Measurements from ENCODE around the gene CCDC190. TPM values are rescaled to one million over a fixed set of nuclear protein-coding genes. Genes with fewer than 3 reads are reported as not detected.

The CCDC190 gene
- total RNA-seq, 1 experiment from 2014 or later, result not detected

GRCh38 chr1:162832470-162832869, 28.5 kb downstream of the CCDC190 start:
- H3K36me3 ChIP-seq (ENCODE audit: control insufficient read depth in 1 of 2, insufficient read depth in 2 of 2, low read length in 2 of 2), result no peaks in the 10 kb centered on the region
- no TSS peak for BruUV-seq (replicated peaks)
- H3K79me2 ChIP-seq (ENCODE audit: insufficient read depth, low read length), result no peaks in the 10 kb centered on the region
- H3K4me1 ChIP-seq (ENCODE audit: control insufficient read depth in 1 of 2, insufficient read depth in 2 of 2, low read length in 2 of 2), result no peaks in the 10 kb centered on the region
- no peak overlapping the region for H2AFZ ChIP-seq (ENCODE audit: low read depth, low read length, poor library complexity, severe bottlenecking)
- no peak for ATAC-seq
- POLR2A ChIA-PET, result no interaction called here
- TF ChIP-seq ZBTB33 (IDR thresholded peaks at IDR 0.05; ENCODE audit: extremely low read depth, insufficient replicate concordance, low read length) (no peak), JUND (IDR thresholded peaks at IDR 0.05) (no peak), YY1 (IDR thresholded peaks at IDR 0.05; ENCODE audit: extremely low read depth, insufficient replicate concordance, low read depth, low read length) (no peak), EZH2phosphoT487 (IDR thresholded peaks at IDR 0.05; ENCODE audit: borderline replicate concordance) (no peak), ATF3 (IDR thresholded peaks at IDR 0.05) (no peak), CEBPB (IDR thresholded peaks at IDR 0.05; ENCODE audit: low read depth) (no peak)
- no peaks in the 10 kb centered on the region for H3K9me2 ChIP-seq (ENCODE audit: insufficient read depth)
- CTCF ChIA-PET, result no interaction called here
- no peaks in the 10 kb centered on the region for H4K20me1 ChIP-seq (ENCODE audit: insufficient read depth)
- no peak overlapping the region for H3K4me2 ChIP-seq (ENCODE audit: low read length)
- no peak overlapping the region for H3K9ac ChIP-seq (ENCODE audit: low read length)
- no peak overlapping the region for H3K4me3 ChIP-seq (replicated peaks in 1 of 2; ENCODE audit: low read depth in 1 of 2, low read length in 2 of 2)
- no peak overlapping the region for H3K27ac ChIP-seq (ENCODE audit: low read depth, low read length)
- RAD21 ChIA-PET (ENCODE audit: low non-redundant PET in 1 of 2, low total read pairs in 2 of 2, uncharacterized antibody in 2 of 2, unreplicated experiment in 2 of 2), result no interaction called here
- DNase-seq (ENCODE audit: low read depth, low spot score), result no peak
- no peaks in the 10 kb centered on the region for H3K27me3 ChIP-seq (ENCODE audit: insufficient read depth, low read length)
- intact Hi-C loops (cut with micrococcal nuclease), result no loop called here
- no peaks in the 10 kb centered on the region for H3K9me3 ChIP-seq (ENCODE audit: control insufficient read depth in 1 of 2, insufficient read depth in 1 of 2, low read depth in 1 of 2, low read length in 2 of 2)

- ChIA-PET RAD21 (ENCODE audit: low non-redundant PET in 1 of 2, low total read pairs in 2 of 2, uncharacterized antibody in 2 of 2, unreplicated experiment in 2 of 2) (no interaction called here), POLR2A (no interaction called here), CTCF (no interaction called here)
- Histone ChIP-seq H3K4me3 (replicated peaks in 1 of 2; ENCODE audit: low read depth in 1 of 2, low read length in 2 of 2) (no peak overlapping the region), H3K4me1 (ENCODE audit: control insufficient read depth in 1 of 2, insufficient read depth in 2 of 2, low read length in 2 of 2) (no peaks in the 10 kb centered on the region), H3K79me2 (ENCODE audit: insufficient read depth, low read length) (no peaks in the 10 kb centered on the region), H3K9me3 (ENCODE audit: control insufficient read depth in 1 of 2, insufficient read depth in 1 of 2, low read depth in 1 of 2, low read length in 2 of 2) (no peaks in the 10 kb centered on the region), H3K9ac (ENCODE audit: low read length) (no peak overlapping the region), H3K27ac (ENCODE audit: low read depth, low read length) (no peak overlapping the region), H3K36me3 (ENCODE audit: control insufficient read depth in 1 of 2, insufficient read depth in 2 of 2, low read length in 2 of 2) (no peaks in the 10 kb centered on the region), H3K4me2 (ENCODE audit: low read length) (no peak overlapping the region), H3K27me3 (ENCODE audit: insufficient read depth, low read length) (no peaks in the 10 kb centered on the region), H2AFZ (ENCODE audit: low read depth, low read length, poor library complexity, severe bottlenecking) (no peak overlapping the region), H4K20me1 (ENCODE audit: insufficient read depth) (no peaks in the 10 kb centered on the region), H3K9me2 (ENCODE audit: insufficient read depth) (no peaks in the 10 kb centered on the region)
- TF ChIP-seq YY1 (IDR thresholded peaks at IDR 0.05; ENCODE audit: extremely low read depth, insufficient replicate concordance, low read depth, low read length) (no peak), ZBTB33 (IDR thresholded peaks at IDR 0.05; ENCODE audit: extremely low read depth, insufficient replicate concordance, low read length) (no peak), RAD21 (IDR thresholded peaks at IDR 0.05; ENCODE audit: low read depth) (no peak), CBX3 (IDR thresholded peaks at IDR 0.05; ENCODE audit: low read depth) (no peak), ATF3 (IDR thresholded peaks at IDR 0.05) (no peak), MAX (IDR thresholded peaks at IDR 0.05) (no peak), ZFX (IDR thresholded peaks at IDR 0.05) (no peak), ZNF274 (IDR thresholded peaks at IDR 0.05; ENCODE audit: low read depth, low read length) (no peak), EZH2phosphoT487 (IDR thresholded peaks at IDR 0.05; ENCODE audit: borderline replicate concordance) (no peak), SIN3A (IDR thresholded peaks at IDR 0.05; ENCODE audit: low read depth) (no peak), ELF1 (IDR thresholded peaks at IDR 0.05; ENCODE audit: borderline replicate concordance, low read depth) (no peak), SP1 (IDR thresholded peaks at IDR 0.05; ENCODE audit: low read depth) (no peak)
- BruUV-seq (replicated peaks), result no TSS peak
- ATAC-seq, result no peak
- DNase-seq (ENCODE audit: low read depth, low spot score), result no peak
- intact Hi-C loops (cut with micrococcal nuclease), result no loop called here
These were observed 31.7 kb downstream of the CCDC190 start for GRCh38 chr1:162829268-162829667.

Data from HCT116 (cell line).